Esophagus squamous epithelium (tissue), 5 donors: ENCODE results near the gene CNN1. TPM values are rescaled to one million over a fixed set of nuclear protein-coding genes. Genes with fewer than 3 reads are reported as not detected.

Experiments used
- DNase-seq: peaks from one replicate; lab custom pipeline; 2025; lab: John Stamatoyannopoulos, UW
- H3K27ac ChIP-seq, 4 donors: fragments of 200-600 bp; sonication (generic); one replicate each; pipeline ENCODE4 v1.5.1; 2016 to 2019; ENCODE audit warnings: mild to moderate bottlenecking in 1 of 4
- H3K27me3 ChIP-seq, 4 donors: fragments of 200-600 bp; sonication (generic); 1 replicate in 3 of 4; 2 replicates in 1 of 4; pipeline versions ENCODE4 v1.5.1 to v1.6.0; 2017 to 2021; ENCODE audit warnings: antibody characterized with exemption in 1 of 4
- H3K36me3 ChIP-seq, 3 donors: fragments of 200-600 bp; sonication (generic); one replicate each; pipeline ENCODE4 v1.5.1; 2016 to 2019
- H3K4me1 ChIP-seq, 3 donors: fragments of 200-600 bp; sonication (generic); one replicate each; pipeline ENCODE4 v1.5.1; 2017 to 2019
- H3K4me3 ChIP-seq, 4 donors: fragments of 200-600 bp; sonication (generic); 1 replicate in 3 of 4; 2 replicates in 1 of 4; pipeline ENCODE4 v1.5.1; 2016 to 2019; ENCODE audit warnings: mild to moderate bottlenecking in 2 of 4, moderate library complexity in 1 of 4
- H3K9me3 ChIP-seq, 3 donors: fragments of 200-600 bp; sonication (generic); one replicate each; pipeline ENCODE4 v1.5.1; 2016 to 2019
- POLR2A ChIP-seq, 4 donors: fragments of 450-650 bp; IDR thresholded peaks; one replicate each; pipeline ENCODE4 v1.6.1; 2017; ENCODE audit warnings: antibody characterized with exemption in 4 of 4, mild to moderate bottlenecking in 4 of 4, moderate library complexity in 3 of 4
- WGBS, 2 donors: methylation state at CpG; one replicate each; pipeline ENCODE4 v1.1.5; 2018; 5-methylcytosine and 5-hydroxymethylcytosine counted together
- intact Hi-C: fragments of 100-400 bp; cut with DNase I; formaldehyde crosslinking; loops from one replicate; pipeline ENCODE4 v1.15.0; 2022
- total RNA-seq, 4 donors: library from RNA; depleted of rRNA; stranded (reverse); fragments of >200 nt; gene quantifications; one replicate each; pipeline ENCODE4 v1.1.0, GENCODE V29; 2016
- TF ChIP-seq, protein P1 (sequence below), 6 experiments: fragments of 450-650 bp in 4 of 6; fragments of 200-600 bp in 2 of 6; sonication (generic) in 2 of 6; IDR thresholded peaks; one replicate each; pipeline ENCODE4 v1.5.1; 2016 to 2019; ENCODE audit warnings: antibody characterized with exemption in 6 of 6, mild to moderate bottlenecking in 4 of 6, moderate library complexity in 4 of 6
- donor health status: DM: yes; HTN: yes; CAD: no.

The CNN1 gene
- total RNA-seq, 4 donors from 2014 or later = 20.4 to 437 (median 45.0) TPM

DNA sequence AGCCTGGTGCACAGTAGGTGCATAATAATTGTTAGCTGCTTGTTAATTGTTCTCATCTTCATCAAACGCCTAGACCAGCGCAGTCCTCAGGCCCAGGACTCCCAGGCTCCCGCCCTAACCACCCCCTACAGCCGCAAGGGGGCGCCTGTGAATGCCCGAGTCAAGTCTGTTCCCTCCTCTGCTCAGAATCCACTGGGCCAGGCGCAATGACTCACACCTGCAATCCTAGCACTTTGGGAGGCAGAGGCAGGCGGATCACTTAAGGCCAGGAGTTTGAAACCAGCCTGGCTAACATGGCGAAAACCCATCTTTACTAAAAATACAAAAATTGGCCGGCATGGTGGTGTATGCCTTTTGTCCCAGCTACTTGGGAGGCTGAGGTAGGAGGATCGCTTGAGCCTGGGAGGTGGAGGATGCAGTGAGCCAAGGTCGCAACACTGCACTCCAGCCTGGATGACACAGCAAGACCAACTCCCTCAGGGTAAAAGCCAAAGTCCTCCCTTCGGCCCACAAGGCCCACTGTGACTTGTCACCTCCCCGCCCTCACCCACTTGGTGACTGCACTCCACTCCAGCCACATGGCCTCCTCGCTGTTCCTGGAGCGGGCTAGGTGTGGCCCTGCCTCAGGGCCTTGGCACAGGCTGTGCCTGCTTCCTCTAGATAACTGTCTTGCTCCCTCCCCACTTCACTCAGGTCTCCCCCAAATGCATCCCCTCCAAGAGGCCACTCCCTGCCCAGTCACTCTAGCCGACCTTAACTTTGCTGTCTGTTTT, 42.1 kb upstream of the CNN1 start:
- H3K9me3 ChIP-seq = no peaks in the 10 kb centered on the region
- H3K27me3 ChIP-seq = no peaks in the 10 kb centered on the region
- intact Hi-C loops = no loop called here
- 73 to 91% methylated on average over 8 to 9 of the region's 17 CpGs for WGBS, 2 donors
- H3K36me3 ChIP-seq = peaks cover 0 to 66% (median 8%) of the 10 kb centered on the region in 3 donors
- no peak for DNase-seq
- TF ChIP-seq, protein P1, sequence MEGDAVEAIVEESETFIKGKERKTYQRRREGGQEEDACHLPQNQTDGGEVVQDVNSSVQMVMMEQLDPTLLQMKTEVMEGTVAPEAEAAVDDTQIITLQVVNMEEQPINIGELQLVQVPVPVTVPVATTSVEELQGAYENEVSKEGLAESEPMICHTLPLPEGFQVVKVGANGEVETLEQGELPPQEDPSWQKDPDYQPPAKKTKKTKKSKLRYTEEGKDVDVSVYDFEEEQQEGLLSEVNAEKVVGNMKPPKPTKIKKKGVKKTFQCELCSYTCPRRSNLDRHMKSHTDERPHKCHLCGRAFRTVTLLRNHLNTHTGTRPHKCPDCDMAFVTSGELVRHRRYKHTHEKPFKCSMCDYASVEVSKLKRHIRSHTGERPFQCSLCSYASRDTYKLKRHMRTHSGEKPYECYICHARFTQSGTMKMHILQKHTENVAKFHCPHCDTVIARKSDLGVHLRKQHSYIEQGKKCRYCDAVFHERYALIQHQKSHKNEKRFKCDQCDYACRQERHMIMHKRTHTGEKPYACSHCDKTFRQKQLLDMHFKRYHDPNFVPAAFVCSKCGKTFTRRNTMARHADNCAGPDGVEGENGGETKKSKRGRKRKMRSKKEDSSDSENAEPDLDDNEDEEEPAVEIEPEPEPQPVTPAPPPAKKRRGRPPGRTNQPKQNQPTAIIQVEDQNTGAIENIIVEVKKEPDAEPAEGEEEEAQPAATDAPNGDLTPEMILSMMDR (IDR thresholded peaks at IDR 0.05) = peak; percentile 35 to 75 (median 54)
- no peak for TF ChIP-seq POLR2A (IDR thresholded peaks at IDR 0.05)
- no peaks in the 10 kb centered on the region for H3K4me1 ChIP-seq
- H3K27ac ChIP-seq = no peak overlapping the region
- no peak overlapping the region for H3K4me3 ChIP-seq

DNA sequence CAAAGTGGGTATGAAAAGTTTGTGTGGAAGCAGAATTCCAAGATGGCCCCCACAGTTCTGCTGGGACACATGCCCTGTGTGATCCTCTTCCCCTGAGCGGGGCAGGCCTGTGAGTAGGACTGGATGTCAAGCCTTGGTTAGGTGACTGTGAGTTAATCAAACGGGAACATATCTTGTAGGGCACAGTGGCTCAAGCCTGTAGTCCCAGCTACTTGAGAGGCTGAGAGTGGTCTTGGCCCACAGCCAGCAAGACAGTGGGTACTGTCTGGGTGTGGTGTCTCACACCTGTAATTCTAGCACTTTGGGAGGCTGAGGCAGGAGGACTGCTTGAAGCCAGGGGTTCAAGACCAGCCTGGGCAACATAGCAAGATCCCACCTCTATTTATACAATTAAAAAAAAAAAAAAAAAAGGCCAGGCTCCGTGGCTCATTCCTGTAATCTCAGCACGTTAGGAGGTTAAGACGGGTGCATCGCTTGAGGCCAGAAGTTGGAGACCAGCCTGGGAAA, 39.4 kb upstream of the CNN1 start:
- DNase-seq = no peak
- TF ChIP-seq, protein P1 (IDR thresholded peaks at IDR 0.05) = no peak
- no peak for TF ChIP-seq POLR2A (IDR thresholded peaks at IDR 0.05)
- WGBS, 2 donors = 86 to 91% methylated on average over 5 to 6 of the region's 6 CpGs
- H3K36me3 ChIP-seq = peaks cover 0 to 50% (median 8%) of the 10 kb centered on the region in 3 donors
- H3K4me1 ChIP-seq = peaks cover 0 to 3% (median 0%) of the 10 kb centered on the region in 3 donors
- H3K9me3 ChIP-seq = no peaks in the 10 kb centered on the region
- intact Hi-C loops = no loop called here
- H3K4me3 ChIP-seq = no peak overlapping the region
- H3K27ac ChIP-seq = no peak overlapping the region
- no peaks in the 10 kb centered on the region for H3K27me3 ChIP-seq

DNA sequence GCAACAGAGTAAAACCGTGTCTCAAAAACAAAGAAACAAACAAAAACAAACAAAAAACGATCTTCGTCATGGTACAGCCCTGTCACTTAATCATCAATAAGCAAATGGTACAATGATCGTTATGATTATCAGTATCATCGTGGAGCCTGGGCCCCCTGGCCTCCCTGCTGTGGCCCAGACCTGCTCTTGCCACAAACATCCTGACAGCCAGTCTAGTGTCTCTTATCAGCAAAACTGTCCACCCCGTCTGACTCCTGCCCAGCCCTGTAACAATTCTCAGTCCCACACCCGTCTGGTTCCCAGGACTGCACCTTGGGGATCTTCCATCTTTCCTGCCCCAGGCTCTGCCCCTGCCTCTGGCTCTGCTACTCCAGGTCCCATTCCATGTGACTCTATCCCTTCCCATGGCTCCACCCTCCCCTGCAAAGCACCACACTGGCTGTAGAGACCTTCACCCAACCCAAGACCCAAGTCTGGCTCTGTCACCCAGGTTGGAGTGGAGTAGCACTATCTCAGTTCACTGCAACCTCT, 38.7 kb upstream of the CNN1 start:
- no peak overlapping the region for H3K4me3 ChIP-seq
- 69 to 77% methylated on average over 7 of the region's 7 CpGs for WGBS, 2 donors
- peaks cover 0 to 44% (median 8%) of the 10 kb centered on the region in 3 donors for H3K36me3 ChIP-seq
- intact Hi-C loops = no loop called here
- no peak overlapping the region for H3K27ac ChIP-seq
- no peaks in the 10 kb centered on the region for H3K27me3 ChIP-seq
- DNase-seq = no peak
- TF ChIP-seq, protein P1 (IDR thresholded peaks at IDR 0.05) = no peak
- no peak for TF ChIP-seq POLR2A (IDR thresholded peaks at IDR 0.05)
- H3K9me3 ChIP-seq = no peaks in the 10 kb centered on the region
- H3K4me1 ChIP-seq = peaks cover 0 to 10% (median 0%) of the 10 kb centered on the region in 3 donors

DNA sequence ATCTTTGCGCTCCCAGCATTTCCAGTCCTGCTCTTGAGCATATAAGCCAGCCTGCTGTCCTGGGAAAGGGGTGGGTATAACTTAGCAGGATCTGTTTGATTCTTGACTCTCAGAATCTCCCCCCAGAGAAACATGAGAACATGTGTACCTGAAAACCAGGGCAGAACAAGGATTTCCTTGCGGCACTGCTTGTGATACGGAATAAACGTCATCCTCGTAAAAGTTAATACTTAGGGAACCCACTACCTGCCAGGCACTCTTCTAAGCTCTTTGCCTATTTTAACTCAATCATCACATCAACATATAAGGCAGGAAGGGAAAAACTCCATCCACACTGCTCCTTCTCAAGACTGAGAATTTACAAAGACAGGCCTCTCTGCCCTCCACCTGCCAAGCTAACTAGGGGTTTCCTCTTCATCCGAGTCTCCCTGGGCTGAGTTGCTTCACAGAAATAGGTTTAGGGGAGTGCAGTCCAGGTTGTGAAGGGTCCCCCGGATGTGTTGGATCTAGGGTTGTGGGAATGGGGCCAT, 34.1 kb upstream of the CNN1 start:
- H3K4me1 ChIP-seq = peaks cover 0 to 24% (median 8%) of the 10 kb centered on the region in 3 donors
- H3K27me3 ChIP-seq = no peaks in the 10 kb centered on the region
- WGBS, 2 donors = 47 to 53% methylated on average over 5 to 7 of the region's 7 CpGs
- peaks cover 0 to 10% (median 0%) of the 10 kb centered on the region in 3 donors for H3K36me3 ChIP-seq
- TF ChIP-seq, protein P1 (IDR thresholded peaks at IDR 0.05) = no peak
- no peak for TF ChIP-seq POLR2A (IDR thresholded peaks at IDR 0.05)
- peak overlapping the region; percentile 71 to 99 (median 94) for H3K4me3 ChIP-seq
- intact Hi-C loops = no loop called here
- H3K9me3 ChIP-seq = no peaks in the 10 kb centered on the region
- peak overlapping the region; percentile 90 to 99 (median 98) for H3K27ac ChIP-seq
- DNase-seq = no peak
